GM12878 (cell line): Measurements from ENCODE around the gene KCTD2. TPM values are rescaled to one million over a fixed set of nuclear protein-coding genes. Genes with fewer than 3 reads are reported as not detected.

Experiments used
- ASH2L ChIP-seq: fragments of 300-600, 200-600 bp; sonication (generic); IDR thresholded peaks from 2 replicates; pipeline ENCODE4 v1.6.1; 2017; ENCODE audit warnings: low read depth, mild to moderate bottlenecking, borderline replicate concordance
- CBFB ChIP-seq: IDR thresholded peaks from 2 replicates; pipeline ENCODE4 v1.6.1; 2016; ENCODE audit warnings: antibody characterized with exemption, low read depth
- CBX3 ChIP-seq: fragments of 200-600 bp; sonication (generic); IDR thresholded peaks from 2 replicates; pipeline ENCODE4 v1.6.1; 2016; ENCODE audit warnings: low read depth, borderline replicate concordance
- EED ChIP-seq: sonication (generic); IDR thresholded peaks from 2 replicates; pipeline ENCODE4 v1.6.1; 2016; ENCODE audit warnings: antibody characterized with exemption, low read depth
- GATAD2B ChIP-seq: fragments of 450-650 bp; conservative IDR thresholded peaks from 2 replicates; pipeline ENCODE4 v1.6.1; 2017; ENCODE audit warnings: low read depth, mild to moderate bottlenecking, moderate library complexity
- HDAC2 ChIP-seq: fragments of 200-600 bp; sonication (generic); IDR thresholded peaks from 2 replicates; pipeline ENCODE4 v1.6.1; 2017
- IRF3 ChIP-seq: fragments of 450-650 bp; IDR thresholded peaks from 2 replicates; pipeline ENCODE4 v1.6.1; 2014; ENCODE audit warnings: mild to moderate bottlenecking
- IRF5 ChIP-seq: fragments of 450-650 bp; IDR thresholded peaks from 2 replicates; pipeline ENCODE4 v1.6.1; 2017; ENCODE audit warnings: borderline replicate concordance
- JUND ChIP-seq: IDR thresholded peaks from 2 replicates; pipeline ENCODE4 v1.6.1; 2012; ENCODE audit warnings: low read depth, mild to moderate bottlenecking, low read length, improper control_type of control experiment, moderate library complexity
- KAT2A ChIP-seq: conservative IDR thresholded peaks from 2 replicates; pipeline ENCODE4 v1.6.1; 2011; ENCODE audit warnings: low read depth, low read length; ENCODE audit not compliant: control insufficient read depth
- KLF5 ChIP-seq: fragments of 450-650 bp; IDR thresholded peaks from 2 replicates; pipeline ENCODE4 v1.6.1; 2014; ENCODE audit warnings: mild to moderate bottlenecking; ENCODE audit not compliant: partially characterized antibody
- NR2F1 ChIP-seq: fragments of 450-650 bp; conservative IDR thresholded peaks from 2 replicates; pipeline ENCODE4 v1.6.1; 2017; ENCODE audit warnings: mild to moderate bottlenecking
- RAD21 ChIP-seq: IDR thresholded peaks from 2 replicates; pipeline ENCODE4 v1.6.1; 2011; ENCODE audit warnings: mild to moderate bottlenecking, low read depth, low read length, moderate library complexity; ENCODE audit not compliant: insufficient read depth
- RELA ChIP-seq: fragments of 450-650 bp; IDR thresholded peaks from 2 replicates; pipeline ENCODE4 v1.8.0; 2014; ENCODE audit warnings: borderline replicate concordance; ENCODE audit not compliant: partially characterized antibody
- ZBTB40 ChIP-seq: fragments of 450-650 bp; IDR thresholded peaks from 2 replicates; pipeline ENCODE4 v1.6.1; 2016; ENCODE audit warnings: mild to moderate bottlenecking, moderate library complexity, borderline replicate concordance
- polyA plus RNA-seq, 11 experiments: library from polyadenylated mRNA; depleted of rRNA in 4 of 11; unstranded in 6 of 11; stranded (reverse) in 5 of 11; fragments of >200 nt; fragmentation: Nextera tagmentation in 4 of 11; fragmentation: Illumina TruSeq in 1 of 11; extraction: Ambion mirVana in 4 of 11; extraction: Trizol in 1 of 11; gene quantifications; 1 replicate in 1 of 11; 2 replicates in 10 of 11; pipeline versions ENCODE4 v1.2.1 to v1.2.3, GENCODE V29; 2011 to 2016; ENCODE audit warnings: inconsistent platforms in 2 of 11, missing spikeins in 2 of 11, low read depth in 1 of 11
- total RNA-seq, 4 experiments: library from RNA; depleted of rRNA in 3 of 4; stranded (reverse); fragments of >200 nt in 3 of 4; fragmentation: Illumina TruSeq in 1 of 4; extraction: Trizol in 1 of 4; gene quantifications; 2 replicates each; pipeline versions ENCODE4 v1.2.1 to v1.2.3, GENCODE V29; 2013 to 2021
- TF ChIP-seq, protein P1 (sequence below): fragments of 450-650 bp; conservative IDR thresholded peaks from 2 replicates; pipeline ENCODE4 v1.6.1; 2017; ENCODE audit warnings: mild to moderate bottlenecking, moderate library complexity
- TF ChIP-seq, protein P2 (sequence below): fragments of 150-350 bp; IDR thresholded peaks from 2 replicates; pipeline ENCODE4 v1.6.1; 2016; ENCODE audit warnings: low read depth, low read length

The KCTD2 gene
- total and polyA plus RNA-seq, 10 of the 15 experiments (the other 5 are each of a cell fraction or from before 2014, with no cell fraction given) = 1.5 to 27.5 (median 13.7) TPM

- TF ChIP-seq CBFB = no peak; the same call in 1 of the 2 replicates
- TF ChIP-seq, protein P1, sequence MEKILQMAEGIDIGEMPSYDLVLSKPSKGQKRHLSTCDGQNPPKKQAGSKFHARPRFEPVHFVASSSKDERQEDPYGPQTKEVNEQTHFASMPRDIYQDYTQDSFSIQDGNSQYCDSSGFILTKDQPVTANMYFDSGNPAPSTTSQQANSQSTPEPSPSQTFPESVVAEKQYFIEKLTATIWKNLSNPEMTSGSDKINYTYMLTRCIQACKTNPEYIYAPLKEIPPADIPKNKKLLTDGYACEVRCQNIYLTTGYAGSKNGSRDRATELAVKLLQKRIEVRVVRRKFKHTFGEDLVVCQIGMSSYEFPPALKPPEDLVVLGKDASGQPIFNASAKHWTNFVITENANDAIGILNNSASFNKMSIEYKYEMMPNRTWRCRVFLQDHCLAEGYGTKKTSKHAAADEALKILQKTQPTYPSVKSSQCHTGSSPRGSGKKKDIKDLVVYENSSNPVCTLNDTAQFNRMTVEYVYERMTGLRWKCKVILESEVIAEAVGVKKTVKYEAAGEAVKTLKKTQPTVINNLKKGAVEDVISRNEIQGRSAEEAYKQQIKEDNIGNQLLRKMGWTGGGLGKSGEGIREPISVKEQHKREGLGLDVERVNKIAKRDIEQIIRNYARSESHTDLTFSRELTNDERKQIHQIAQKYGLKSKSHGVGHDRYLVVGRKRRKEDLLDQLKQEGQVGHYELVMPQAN = peak; percentile 55; the same call in 1 of the 2 replicates
- TF ChIP-seq IRF3 = peak; percentile 36; the same call in 1 of the 2 replicates
- peak; percentile 45 for TF ChIP-seq RELA
- no peak for TF ChIP-seq KAT2A
- TF ChIP-seq ZBTB40 = peak; percentile 97
- no peak for TF ChIP-seq ASH2L
- TF ChIP-seq HDAC2 = no peak
- peak; percentile 50; the same call in 1 of the 2 replicates for TF ChIP-seq EED
- TF ChIP-seq, protein P2, sequence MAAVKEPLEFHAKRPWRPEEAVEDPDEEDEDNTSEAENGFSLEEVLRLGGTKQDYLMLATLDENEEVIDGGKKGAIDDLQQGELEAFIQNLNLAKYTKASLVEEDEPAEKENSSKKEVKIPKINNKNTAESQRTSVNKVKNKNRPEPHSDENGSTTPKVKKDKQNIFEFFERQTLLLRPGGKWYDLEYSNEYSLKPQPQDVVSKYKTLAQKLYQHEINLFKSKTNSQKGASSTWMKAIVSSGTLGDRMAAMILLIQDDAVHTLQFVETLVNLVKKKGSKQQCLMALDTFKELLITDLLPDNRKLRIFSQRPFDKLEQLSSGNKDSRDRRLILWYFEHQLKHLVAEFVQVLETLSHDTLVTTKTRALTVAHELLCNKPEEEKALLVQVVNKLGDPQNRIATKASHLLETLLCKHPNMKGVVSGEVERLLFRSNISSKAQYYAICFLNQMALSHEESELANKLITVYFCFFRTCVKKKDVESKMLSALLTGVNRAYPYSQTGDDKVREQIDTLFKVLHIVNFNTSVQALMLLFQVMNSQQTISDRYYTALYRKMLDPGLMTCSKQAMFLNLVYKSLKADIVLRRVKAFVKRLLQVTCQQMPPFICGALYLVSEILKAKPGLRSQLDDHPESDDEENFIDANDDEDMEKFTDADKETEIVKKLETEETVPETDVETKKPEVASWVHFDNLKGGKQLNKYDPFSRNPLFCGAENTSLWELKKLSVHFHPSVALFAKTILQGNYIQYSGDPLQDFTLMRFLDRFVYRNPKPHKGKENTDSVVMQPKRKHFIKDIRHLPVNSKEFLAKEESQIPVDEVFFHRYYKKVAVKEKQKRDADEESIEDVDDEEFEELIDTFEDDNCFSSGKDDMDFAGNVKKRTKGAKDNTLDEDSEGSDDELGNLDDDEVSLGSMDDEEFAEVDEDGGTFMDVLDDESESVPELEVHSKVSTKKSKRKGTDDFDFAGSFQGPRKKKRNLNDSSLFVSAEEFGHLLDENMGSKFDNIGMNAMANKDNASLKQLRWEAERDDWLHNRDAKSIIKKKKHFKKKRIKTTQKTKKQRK = no peak
- TF ChIP-seq NR2F1 = 0 out of 2 replicates have a peak, but pooled peaks have one; percentile 32
- TF ChIP-seq GATAD2B = peak; percentile 58; the same call in 1 of the 2 replicates
- no peak for TF ChIP-seq CBX3
- TF ChIP-seq RAD21 = no peak
- peak; percentile 23 for TF ChIP-seq KLF5
- TF ChIP-seq IRF5 = no peak
- TF ChIP-seq JUND = no peak
Observed at GRCh38 chr17:75012346-75013091, 34.5 kb upstream of the KCTD2 start, which contains the start of gene MRPL58 (continued).
